Measurements from ENCODE around the gene C11orf98. TPM values are rescaled to one million over a fixed set of nuclear protein-coding genes. Genes with fewer than 3 reads are reported as not detected.
A peak's percentile ranks its signal among the peaks of the same experiment; 100 is the strongest.
"Not testable (repeated sequence)": the region's sequence is repeated elsewhere in the genome, so short reads cannot be mapped to it uniquely, and the experiment has no call there.

Gene C11orf98
- total RNA-seq, 1 experiment from 2014 or later: 115 TPM

- Mint-ChIP-seq H3K9me3 (ENCODE audit: unreplicated experiment) (no peaks in the 10 kb centered on the region), H3K27me3 (ENCODE audit: insufficient read depth, unreplicated experiment) (no peaks in the 10 kb centered on the region), H3K4me3 (ENCODE audit: unreplicated experiment) (no peak overlapping the region), H3K4me1 (ENCODE audit: low read depth, unreplicated experiment) (peaks cover 16% of the 10 kb centered on the region), H3K27ac (ENCODE audit: unreplicated experiment) (no peak overlapping the region), H3K36me3 (ENCODE audit: insufficient read depth, unreplicated experiment) (peaks cover 67% of the 10 kb centered on the region)
- POLR2A ChIA-PET: no interaction called here
- Histone ChIP-seq H3K4me1 (peaks cover 9% of the 10 kb centered on the region; the same call in 1 of the 2 replicates), H3K4me3 (ENCODE audit: low read depth, low read length) (no peak overlapping the region), H3K9me3 (no peaks in the 10 kb centered on the region), H3K27me3 (replicated peaks; ENCODE audit: control insufficient read depth, insufficient read depth, low read length) (no peaks in the 10 kb centered on the region), H3K36me3 (ENCODE audit: control insufficient read depth, insufficient read depth, low read length) (no peaks in the 10 kb centered on the region; the same call in none of the 2 replicates)
- intact Hi-C loops (cut with micrococcal nuclease; ENCODE audit: unreplicated experiment): no loop called here
- CTCF ChIA-PET: interaction anchor here (0.6 kb wide), 1 partner anchor 135 kb away, joined by 14 read pairs; no protein-coding TSS in a partner anchor
- BruUV-seq (replicated peaks): no TSS peak
- DNase-seq: no peak
- no peak for TF ChIP-seq CTCF (IDR thresholded peaks at IDR 0.05; ENCODE audit: insufficient read depth in 1 of 2, low read depth in 1 of 2, low read length in 1 of 2, severe bottlenecking in 1 of 2, unreplicated experiment in 1 of 2)
Measured at GRCh38 chr11:62702246-62702645, 37.2 kb upstream of the C11orf98 start.

GRCh38 chr11:62694455-62695167 is 29.6 kb upstream of the C11orf98 start:
- Histone ChIP-seq H3K4me3 (ENCODE audit: low read depth, low read length) (no peak overlapping the region), H3K36me3 (ENCODE audit: control insufficient read depth, insufficient read depth, low read length) (peaks cover 2% of the 10 kb centered on the region), H3K9me3 (no peaks in the 10 kb centered on the region), H3K27me3 (replicated peaks; ENCODE audit: control insufficient read depth, insufficient read depth, low read length) (no peaks in the 10 kb centered on the region), H3K4me1 (no peaks in the 10 kb centered on the region)
- DNase-seq: peak; percentile 70 to 77
- Mint-ChIP-seq H3K4me3 (ENCODE audit: unreplicated experiment) (no peak overlapping the region), H3K27me3 (ENCODE audit: insufficient read depth, unreplicated experiment) (no peaks in the 10 kb centered on the region), H3K4me1 (ENCODE audit: low read depth, unreplicated experiment) (peaks cover 6% of the 10 kb centered on the region), H3K27ac (ENCODE audit: unreplicated experiment) (no peak overlapping the region), H3K9me3 (ENCODE audit: unreplicated experiment) (no peaks in the 10 kb centered on the region), H3K36me3 (ENCODE audit: insufficient read depth, unreplicated experiment) (peaks cover 60% of the 10 kb centered on the region)
- intact Hi-C loops (cut with micrococcal nuclease; ENCODE audit: unreplicated experiment): loop anchor here (1.0 kb wide), 1 partner anchor 15 kb away; the partner anchor contains the start of gene UBXN1
- ChIA-PET CTCF (interaction anchor here (0.6 to 1.5 kb wide), 8 partner anchors 11 to 288 kb away, joined by 3 to 10 read pairs (median 4); partner anchors contain the start of gene ZBTB3), POLR2A (interaction anchor here (0.5 to 1.7 kb wide), 3 partner anchors 35 to 145 kb away, joined by 3 to 4 read pairs (median 4); partner anchors contain the start of gene TUT1)
- TF ChIP-seq CTCF (IDR thresholded peaks at IDR 0.05; ENCODE audit: insufficient read depth in 1 of 2, low read depth in 1 of 2, low read length in 1 of 2, severe bottlenecking in 1 of 2, unreplicated experiment in 1 of 2): peak; percentile 64 to 82
- BruUV-seq (replicated peaks): no TSS peak

- not testable (repeated sequence) for H3K4me1 Mint-ChIP-seq (ENCODE audit: low read depth, unreplicated experiment); H3K4me3 Mint-ChIP-seq (ENCODE audit: unreplicated experiment); H3K27me3 Mint-ChIP-seq (ENCODE audit: insufficient read depth, unreplicated experiment); DNase-seq; H3K27ac Mint-ChIP-seq (ENCODE audit: unreplicated experiment); BruUV-seq (replicated peaks); H3K4me3 ChIP-seq (ENCODE audit: low read depth, low read length); H3K9me3 ChIP-seq; H3K4me1 ChIP-seq; H3K27me3 ChIP-seq (replicated peaks; ENCODE audit: control insufficient read depth, insufficient read depth, low read length); H3K36me3 ChIP-seq (ENCODE audit: control insufficient read depth, insufficient read depth, low read length); H3K9me3 Mint-ChIP-seq (ENCODE audit: unreplicated experiment)
- intact Hi-C loops (cut with micrococcal nuclease; ENCODE audit: unreplicated experiment): loop anchor here (1.0 kb wide), 1 partner anchor 14 kb away; the partner anchor contains the start of gene UBXN1
- ChIA-PET CTCF (interaction anchor here (0.5 to 1.2 kb wide), 3 partner anchors 20 to 60 kb away, joined by 3 to 4 read pairs (median 3); partner anchors contain the start of gene ZBTB3), POLR2A (interaction anchor here (1.3 to 1.7 kb wide), 2 partner anchors 29 to 102 kb away, joined by 4 to 6 read pairs; partner anchors contain the start of genes C11orf98, CSKMT and TUT1)
- peaks cover 53% of the 10 kb centered on the region for H3K36me3 Mint-ChIP-seq (ENCODE audit: insufficient read depth, unreplicated experiment)
Measured at GRCh38 chr11:62693624-62694023, 28.6 kb upstream of the C11orf98 start.

All from Caco-2 (cell line).